ENCODE results near the gene TWNK. TPM values are rescaled to one million over a fixed set of nuclear protein-coding genes. Genes with fewer than 3 reads are reported as not detected.
"Not testable (repeated sequence)": the region's sequence is repeated elsewhere in the genome, so short reads cannot be mapped to it uniquely, and the experiment has no call there.

TWNK gene
- total RNA-seq, 2 donors from 2014 or later, result 5.3 to 16.6 TPM

DNA sequence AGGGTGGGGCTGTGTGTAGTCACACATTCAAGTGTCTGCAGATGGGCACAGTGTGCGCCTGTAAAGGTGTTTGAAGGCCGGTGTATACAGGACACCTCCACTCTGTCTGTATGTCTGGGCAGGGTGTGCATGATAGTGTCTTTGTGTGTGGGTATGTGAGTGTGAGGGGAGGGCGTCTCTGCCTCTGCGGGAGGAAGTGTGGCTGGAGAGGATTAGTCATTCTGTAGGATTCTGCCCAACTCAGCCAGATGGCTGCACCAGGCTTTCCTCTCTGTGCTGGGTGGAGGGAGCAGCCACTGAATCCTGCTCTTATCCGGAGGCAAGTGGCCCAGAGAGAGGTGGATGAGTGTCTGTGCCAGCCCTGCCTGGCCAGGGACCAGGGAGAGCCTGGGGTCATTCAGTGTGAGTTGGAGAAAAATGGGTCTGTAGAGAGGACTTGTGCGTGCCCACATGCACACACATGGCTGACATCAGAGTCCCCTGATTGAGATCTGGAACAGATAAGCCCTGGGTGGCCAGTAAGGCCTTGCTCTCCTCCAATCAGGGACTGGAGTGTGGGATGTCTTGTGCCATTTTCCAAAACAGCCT, 45.4 kb downstream of the TWNK start:
- H3K4me3 ChIP-seq, result peak overlapping the region; percentile 82
- ATAC-seq (ENCODE audit: insufficient number of reproducible peaks, low FRiP score, low read depth), result peak; percentile 51

DNA sequence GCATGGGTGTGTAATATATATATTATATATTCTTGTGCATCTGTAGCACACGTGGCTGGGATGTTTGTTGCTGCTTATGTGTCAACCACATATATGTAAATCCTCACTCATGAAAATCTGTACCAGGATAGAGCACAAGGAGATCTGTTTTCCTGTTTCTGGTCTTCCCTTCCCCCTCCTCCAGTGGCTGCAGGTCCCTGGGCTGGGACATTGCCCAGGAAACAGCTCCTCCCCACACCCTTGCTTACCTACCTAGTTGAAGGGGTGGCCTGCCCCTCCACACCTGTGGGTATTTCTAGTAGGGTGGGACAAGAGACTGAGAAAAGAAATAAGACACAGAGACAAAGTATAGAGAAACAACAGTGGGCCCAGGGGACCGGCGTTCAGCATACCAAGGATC, 45.9 kb downstream of the TWNK start:
- H3K27me3 ChIP-seq (replicated peaks; ENCODE audit: insufficient read depth), result no peaks in the 10 kb centered on the region
- peak overlapping the region; percentile 82 for H3K4me3 ChIP-seq
- TF ChIP-seq, protein P1, sequence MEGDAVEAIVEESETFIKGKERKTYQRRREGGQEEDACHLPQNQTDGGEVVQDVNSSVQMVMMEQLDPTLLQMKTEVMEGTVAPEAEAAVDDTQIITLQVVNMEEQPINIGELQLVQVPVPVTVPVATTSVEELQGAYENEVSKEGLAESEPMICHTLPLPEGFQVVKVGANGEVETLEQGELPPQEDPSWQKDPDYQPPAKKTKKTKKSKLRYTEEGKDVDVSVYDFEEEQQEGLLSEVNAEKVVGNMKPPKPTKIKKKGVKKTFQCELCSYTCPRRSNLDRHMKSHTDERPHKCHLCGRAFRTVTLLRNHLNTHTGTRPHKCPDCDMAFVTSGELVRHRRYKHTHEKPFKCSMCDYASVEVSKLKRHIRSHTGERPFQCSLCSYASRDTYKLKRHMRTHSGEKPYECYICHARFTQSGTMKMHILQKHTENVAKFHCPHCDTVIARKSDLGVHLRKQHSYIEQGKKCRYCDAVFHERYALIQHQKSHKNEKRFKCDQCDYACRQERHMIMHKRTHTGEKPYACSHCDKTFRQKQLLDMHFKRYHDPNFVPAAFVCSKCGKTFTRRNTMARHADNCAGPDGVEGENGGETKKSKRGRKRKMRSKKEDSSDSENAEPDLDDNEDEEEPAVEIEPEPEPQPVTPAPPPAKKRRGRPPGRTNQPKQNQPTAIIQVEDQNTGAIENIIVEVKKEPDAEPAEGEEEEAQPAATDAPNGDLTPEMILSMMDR (IDR thresholded peaks at IDR 0.05), result no peak
- ATAC-seq (ENCODE audit: insufficient number of reproducible peaks, low FRiP score, low read depth), result no peak
- peaks cover 8 to 25% of the 10 kb centered on the region in 2 donors for H3K4me1 ChIP-seq (ENCODE audit: control insufficient read depth in 1 of 2, low read depth in 2 of 2)
- peak overlapping the region; percentile 99 to 100 for H3K27ac ChIP-seq
- no peaks in the 10 kb centered on the region for H3K9me3 ChIP-seq
- H3K36me3 ChIP-seq, result peaks cover 38% of the 10 kb centered on the region
- DNase-seq (ENCODE audit: low spot score), result no peak

More for the DNA sequence above, 45.4 kb downstream of the TWNK start:
- Histone ChIP-seq H3K36me3 (peaks cover 33% of the 10 kb centered on the region), H3K27me3 (replicated peaks; ENCODE audit: insufficient read depth) (no peaks in the 10 kb centered on the region), H3K27ac (peak overlapping the region; percentile 99 to 100), H3K4me1 (ENCODE audit: control insufficient read depth in 1 of 2, low read depth in 2 of 2) (peaks cover 8 to 25% of the 10 kb centered on the region in 2 donors), H3K9me3 (no peaks in the 10 kb centered on the region)
- TF ChIP-seq, protein P1 (IDR thresholded peaks at IDR 0.05), result no peak
- peak; percentile 51 for DNase-seq (ENCODE audit: low spot score)

DNA sequence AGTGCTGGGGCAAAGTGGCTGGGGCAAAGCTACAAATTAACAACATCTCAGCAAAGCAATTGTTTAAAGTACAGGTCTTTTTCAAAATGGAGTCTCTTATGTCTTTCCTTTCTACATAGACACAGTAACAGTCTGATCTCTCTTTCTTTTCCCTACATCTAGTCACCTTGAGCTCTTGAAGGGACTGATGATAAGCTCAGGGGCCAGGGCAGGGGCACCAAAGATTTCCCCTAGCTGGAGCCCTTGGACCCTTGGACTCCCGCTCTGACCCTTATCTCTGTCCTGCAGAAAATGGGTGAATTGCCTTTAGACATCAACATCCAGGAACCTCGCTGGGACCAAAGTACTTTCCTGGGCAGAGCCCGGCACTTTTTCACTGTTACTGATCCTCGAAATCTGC, 47.1 kb downstream of the TWNK start:
- Histone ChIP-seq H3K36me3 (peaks cover 46% of the 10 kb centered on the region), H3K4me1 (ENCODE audit: control insufficient read depth in 1 of 2, low read depth in 2 of 2) (peaks cover 8 to 25% of the 10 kb centered on the region in 2 donors)
- H3K27ac ChIP-seq; H3K9me3 ChIP-seq; H3K4me3 ChIP-seq; DNase-seq (ENCODE audit: low spot score); H3K27me3 ChIP-seq (replicated peaks; ENCODE audit: insufficient read depth); ATAC-seq (ENCODE audit: insufficient number of reproducible peaks, low FRiP score, low read depth): not testable (repeated sequence)

DNA sequence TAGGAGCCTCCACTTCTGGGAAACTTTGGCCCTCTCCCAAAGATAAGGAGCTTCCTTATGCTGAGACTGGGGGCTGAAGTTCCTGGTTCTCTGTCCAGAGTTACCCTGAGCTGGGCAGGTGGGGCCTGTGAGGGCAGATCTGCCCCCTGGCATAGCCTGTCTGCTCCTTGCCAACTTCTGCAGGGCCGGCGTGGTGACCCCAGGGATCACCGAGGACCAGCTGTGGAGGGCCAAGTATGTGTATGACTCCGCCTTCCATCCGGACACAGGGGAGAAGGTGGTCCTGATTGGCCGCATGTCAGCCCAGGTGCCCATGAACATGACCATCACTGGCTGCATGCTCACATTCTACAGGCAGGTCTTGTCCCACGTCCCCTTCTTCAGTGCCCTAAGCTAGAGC, 48.0 kb downstream of the TWNK start:
- TF ChIP-seq, protein P1 (IDR thresholded peaks at IDR 0.05), result no peak
- Histone ChIP-seq H3K4me3 (no peak overlapping the region), H3K9me3 (no peaks in the 10 kb centered on the region), H3K27me3 (replicated peaks; ENCODE audit: insufficient read depth) (no peaks in the 10 kb centered on the region), H3K36me3 (peaks cover 50% of the 10 kb centered on the region), H3K27ac (no peak overlapping the region), H3K4me1 (ENCODE audit: control insufficient read depth in 1 of 2, low read depth in 2 of 2) (peaks cover 8 to 24% of the 10 kb centered on the region in 2 donors)
- DNase-seq (ENCODE audit: low spot score) (no peak), ATAC-seq (ENCODE audit: insufficient number of reproducible peaks, low FRiP score, low read depth) (no peak)

DNA sequence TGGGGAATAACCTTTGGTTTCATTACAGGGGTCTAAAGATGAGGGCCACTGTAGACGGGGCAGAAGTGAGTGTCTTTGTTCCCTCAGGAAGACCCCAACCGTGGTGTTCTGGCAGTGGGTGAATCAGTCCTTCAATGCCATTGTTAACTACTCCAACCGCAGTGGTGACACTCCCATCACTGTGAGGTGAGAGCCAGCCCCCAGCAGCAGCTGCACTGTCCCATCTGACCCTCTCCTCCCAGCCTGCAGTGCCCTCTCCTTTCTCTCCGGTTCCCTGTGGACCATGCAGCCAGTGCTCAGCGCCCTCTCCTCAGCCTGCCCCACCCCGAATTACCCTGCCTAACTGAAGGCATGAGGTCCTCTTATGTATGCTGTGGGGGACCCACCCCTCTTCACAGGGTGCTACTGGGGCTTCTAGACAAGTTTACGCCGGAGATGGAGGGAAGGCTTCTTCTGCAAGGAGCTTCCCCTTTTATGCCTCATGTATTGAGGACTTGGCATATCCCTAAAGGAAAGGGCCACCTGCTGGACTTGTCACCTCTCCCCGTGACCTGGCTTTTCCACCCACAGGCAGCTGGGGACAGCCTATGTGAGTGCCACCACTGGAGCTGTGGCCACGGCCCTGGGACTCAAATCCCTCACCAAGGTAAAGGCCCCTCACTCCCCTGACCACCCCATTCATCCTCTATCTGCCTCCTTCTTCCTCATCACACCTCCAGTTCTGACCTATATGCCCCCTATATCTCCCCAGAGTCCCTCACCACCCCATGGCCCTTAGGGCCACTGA, 48.8 kb downstream of the TWNK start:
- no peak overlapping the region for H3K4me3 ChIP-seq
- peaks cover 8 to 18% of the 10 kb centered on the region in 2 donors for H3K4me1 ChIP-seq (ENCODE audit: control insufficient read depth in 1 of 2, low read depth in 2 of 2)
- no peaks in the 10 kb centered on the region for H3K27me3 ChIP-seq (replicated peaks; ENCODE audit: insufficient read depth)
- H3K9me3 ChIP-seq, result no peaks in the 10 kb centered on the region
- no peak for DNase-seq (ENCODE audit: low spot score)
- H3K27ac ChIP-seq, result no peak overlapping the region
- peaks cover 50% of the 10 kb centered on the region for H3K36me3 ChIP-seq
- ATAC-seq (ENCODE audit: insufficient number of reproducible peaks, low FRiP score, low read depth), result no peak
- TF ChIP-seq, protein P1 (IDR thresholded peaks at IDR 0.05), result no peak
